ENCODE data around the gene KCND3.

KCND3 gene

DNA sequence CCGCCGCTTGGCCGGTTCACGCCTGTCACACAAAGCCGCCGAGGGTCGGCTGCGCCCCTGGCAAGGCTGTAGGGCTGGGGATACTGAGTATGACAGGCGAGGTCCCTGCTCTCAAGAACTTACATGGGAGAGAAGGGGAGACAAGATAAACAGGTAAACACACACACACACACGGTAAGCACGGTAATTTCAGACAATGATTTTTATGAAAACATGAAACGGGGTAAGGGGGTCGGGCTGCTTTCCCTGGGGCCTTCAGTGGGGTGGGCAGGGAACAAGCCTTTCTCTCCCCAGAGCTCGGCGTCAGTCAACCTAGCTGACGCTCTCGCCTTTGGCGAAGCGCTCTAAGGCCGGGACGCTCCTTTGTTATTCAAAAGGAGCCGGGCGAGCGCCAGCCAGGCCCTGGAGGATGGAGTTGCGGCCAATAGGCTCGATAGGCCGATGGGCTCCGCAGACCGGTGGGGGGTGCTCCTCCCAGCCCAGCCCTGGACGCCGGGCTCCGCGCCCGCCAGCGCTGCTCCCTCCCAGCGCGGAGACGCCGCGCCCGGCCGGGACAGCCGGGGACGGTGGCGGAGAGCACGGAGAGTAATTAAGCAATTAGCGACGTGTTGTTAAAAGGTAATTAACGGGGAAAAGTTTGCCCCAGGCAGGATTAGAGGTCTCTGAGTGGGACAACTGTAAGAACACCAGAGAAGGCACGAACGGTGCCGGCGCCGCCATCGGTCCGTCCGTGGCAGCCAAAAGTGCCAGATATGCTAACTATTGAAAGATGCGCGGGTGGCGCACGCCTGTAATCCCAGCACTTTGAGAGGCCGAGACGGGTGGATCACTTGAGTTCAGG, 249.3 kb downstream of the KCND3 start:
- DNase-seq (ENCODE audit: low read depth) = no peak

DNA sequence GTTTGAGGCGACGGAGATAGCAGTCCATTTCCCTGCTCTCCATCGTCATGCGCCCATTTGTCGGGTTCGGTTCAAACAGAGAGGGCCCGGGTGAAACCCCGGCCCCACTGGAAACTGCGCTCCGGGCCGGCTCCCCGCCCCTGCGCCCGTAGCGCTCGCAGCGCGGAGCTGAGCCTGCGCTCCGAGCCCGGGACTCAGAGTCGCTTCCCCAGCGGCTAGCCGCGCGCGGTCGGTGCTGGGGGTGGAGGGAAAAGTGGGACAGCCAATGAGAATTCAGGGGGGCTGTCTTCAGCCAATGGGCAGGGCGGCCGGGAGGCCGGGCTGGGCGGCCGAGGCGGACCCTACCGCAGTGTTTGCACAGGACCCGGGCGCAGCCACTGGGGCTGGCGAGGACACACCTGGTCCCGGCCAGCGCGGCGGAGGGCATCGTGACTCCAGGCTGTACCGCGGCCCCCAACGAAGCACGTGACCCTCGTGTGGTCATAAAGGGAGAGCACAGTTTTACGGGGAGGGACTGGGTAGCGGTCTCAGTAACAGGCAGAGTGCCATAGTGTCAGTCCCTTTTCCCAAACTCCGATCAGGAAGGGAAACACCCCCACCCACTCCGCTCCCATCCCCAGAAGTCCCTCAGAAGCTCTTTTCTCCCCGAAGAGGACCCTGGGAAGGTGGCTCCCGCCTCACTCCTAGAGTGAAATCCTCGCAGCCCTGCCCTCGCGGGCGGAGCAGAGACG, 250.1 kb downstream of the KCND3 start, which contains the start of gene INKA2:
Gene INKA2 (minus strand): TSS at position 202 of the 731 bp plus-strand sequence. CDS start 153 bp downstream, at position 49.
- DNase-seq (ENCODE audit: low read depth) = peak; percentile 78

- no peak for DNase-seq (ENCODE audit: low read depth)
Measured at GRCh38 chr1:111738436-111739193, 250.9 kb downstream of the KCND3 start.

- no peak for DNase-seq (ENCODE audit: low read depth)
Measured at GRCh38 chr1:111738133-111738435, 251.4 kb downstream of the KCND3 start.

- DNase-seq (ENCODE audit: low read depth) = no peak
Measured at GRCh38 chr1:111737216-111738132, 252.0 kb downstream of the KCND3 start.

GRCh38 chr1:111736548-111737215, 252.8 kb downstream of the KCND3 start:
- DNase-seq (ENCODE audit: low read depth) = no peak

GRCh38 chr1:111735858-111736544, 253.5 kb downstream of the KCND3 start:
- no peak for DNase-seq (ENCODE audit: low read depth)

DNA sequence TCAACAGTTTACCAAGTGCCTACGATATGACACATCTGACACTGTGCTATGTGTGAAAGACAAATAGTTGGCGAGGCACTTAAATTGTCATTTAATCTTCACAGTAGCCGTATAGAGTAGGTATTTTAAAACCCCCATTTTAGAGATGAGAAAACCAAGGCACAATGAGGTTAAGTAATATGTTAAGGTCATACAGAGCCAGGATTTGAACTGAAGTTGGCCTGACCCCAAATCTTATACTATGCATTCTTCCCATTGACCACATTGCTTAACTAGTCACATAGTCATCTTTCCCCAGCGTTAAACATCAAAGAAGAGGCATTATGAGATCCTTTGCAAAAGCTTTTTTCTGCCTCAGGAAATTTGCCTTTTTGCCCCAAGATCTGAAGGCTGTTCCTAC, 254.1 kb downstream of the KCND3 start:
- DNase-seq (ENCODE audit: low read depth) = no peak

GRCh38 chr1:111734856-111735255, 254.6 kb downstream of the KCND3 start:
- no peak for DNase-seq (ENCODE audit: low read depth)

GRCh38 chr1:111734426-111734825, 255.0 kb downstream of the KCND3 start:
- no peak for DNase-seq (ENCODE audit: low read depth)

GRCh38 chr1:111733992-111734341, 255.5 kb downstream of the KCND3 start:
- no peak for DNase-seq (ENCODE audit: low read depth)

DNA sequence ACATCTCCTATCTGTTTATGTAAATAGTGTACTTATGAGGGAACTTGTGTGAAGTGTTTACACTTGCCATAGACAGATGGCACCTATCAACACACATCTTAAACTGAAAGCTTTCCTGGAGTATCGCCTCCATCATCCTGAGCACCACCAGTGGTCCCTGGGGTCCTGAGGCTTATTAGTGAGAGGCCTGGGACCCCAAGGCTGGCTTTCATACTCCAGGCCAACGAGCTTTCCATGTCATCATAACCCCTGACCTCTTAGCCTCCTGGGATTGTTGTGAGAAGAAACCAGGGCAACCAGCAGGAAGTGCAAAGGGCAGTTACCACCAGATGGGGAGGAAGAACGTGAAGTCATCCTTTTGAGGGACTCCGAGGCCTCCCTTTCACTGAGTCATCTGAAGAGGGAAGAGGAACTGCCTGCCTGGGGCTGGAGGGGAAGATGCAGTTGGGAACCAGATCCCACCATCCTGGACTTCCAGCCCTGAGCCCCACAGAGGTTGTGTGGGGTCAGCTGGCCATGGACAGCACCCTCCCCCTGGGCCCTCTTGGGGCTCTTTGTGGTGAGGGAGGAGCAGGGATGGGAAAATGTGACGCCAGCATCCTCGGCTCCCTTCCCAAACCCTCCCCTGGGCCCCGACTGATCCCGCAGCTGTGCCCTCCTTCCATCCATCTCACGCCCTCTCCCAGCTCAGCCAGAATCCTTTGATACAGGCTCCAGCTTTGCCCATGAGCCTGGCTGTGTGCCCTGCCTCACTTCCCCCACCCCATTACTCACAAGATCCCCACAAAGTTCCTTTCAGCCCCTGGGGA, 256.1 kb downstream of the KCND3 start:
- DNase-seq (ENCODE audit: low read depth) = peak; percentile 63

- DNase-seq (ENCODE audit: low read depth) = no peak
Measured at GRCh38 chr1:111732718-111733117, 256.8 kb downstream of the KCND3 start.

- no peak for DNase-seq (ENCODE audit: low read depth)
Measured at GRCh38 chr1:111731956-111732355, 257.5 kb downstream of the KCND3 start.

- DNase-seq (ENCODE audit: low read depth) = no peak
Measured at GRCh38 chr1:111730706-111731105, 258.8 kb downstream of the KCND3 start.

- no peak for DNase-seq (ENCODE audit: low read depth)
Measured at GRCh38 chr1:111729946-111730681, 259.4 kb downstream of the KCND3 start.

GRCh38 chr1:111729271-111729921, 260.1 kb downstream of the KCND3 start:
- DNase-seq (ENCODE audit: low read depth) = no peak

- no peak for DNase-seq (ENCODE audit: low read depth)
Measured at GRCh38 chr1:111727056-111727455, 262.4 kb downstream of the KCND3 start.
